NCI-H510A treated with DMSO at 0.1 percent for 48 hours (cell line): ENCODE data around the gene HTR6.

Experiments used
- DNase-seq: peaks from one replicate; lab custom pipeline; 2025; lab: John Stamatoyannopoulos, UW

Gene HTR6

GRCh38 chr1:19656780-19657466 lies 7.8 kb upstream of the HTR6 start:
- no peak for DNase-seq

GRCh38 chr1:19657511-19657910 lies 7.2 kb upstream of the HTR6 start:
- DNase-seq: no peak

- no peak for DNase-seq
Observed at GRCh38 chr1:19658186-19658585, 6.5 kb upstream of the HTR6 start.

GRCh38 chr1:19661721-19662228 lies 2.9 kb upstream of the HTR6 start:
- DNase-seq: peak; percentile 89

GRCh38 chr1:19662313-19662712 lies 2.4 kb upstream of the HTR6 start:
- no peak for DNase-seq

GRCh38 chr1:19665186-19665495 lies 466 bp downstream of the HTR6 start:
- DNase-seq: no peak

- DNase-seq: no peak
Observed at GRCh38 chr1:19665496-19666465, 1.1 kb downstream of the HTR6 start.

GRCh38 chr1:19668888-19669287 lies 4.2 kb downstream of the HTR6 start:
- DNase-seq: no peak

- no peak for DNase-seq
Observed at GRCh38 chr1:19670787-19671186, 6.1 kb downstream of the HTR6 start.

- DNase-seq: no peak
Observed at GRCh38 chr1:19672237-19672636, 7.6 kb downstream of the HTR6 start.

- DNase-seq: no peak
Observed at GRCh38 chr1:19675797-19676196, 11.1 kb downstream of the HTR6 start.

GRCh38 chr1:19676438-19676922 lies 11.8 kb downstream of the HTR6 start:
- DNase-seq: no peak

- DNase-seq: no peak
Observed at GRCh38 chr1:19678493-19678892, 13.8 kb downstream of the HTR6 start.

- no peak for DNase-seq
Observed at GRCh38 chr1:19678931-19679453, 14.3 kb downstream of the HTR6 start.

- no peak for DNase-seq
Observed at GRCh38 chr1:19679691-19680090, 15.0 kb downstream of the HTR6 start.

- no peak for DNase-seq
Observed at GRCh38 chr1:19680644-19681043, 16.0 kb downstream of the HTR6 start.

GRCh38 chr1:19682257-19682656 lies 17.6 kb downstream of the HTR6 start:
- no peak for DNase-seq

GRCh38 chr1:19682901-19683300 lies 18.2 kb downstream of the HTR6 start:
- DNase-seq: no peak

- no peak for DNase-seq
Observed at GRCh38 chr1:19683351-19683750, 18.7 kb downstream of the HTR6 start.

- DNase-seq: no peak
Observed at GRCh38 chr1:19684677-19685076, 20.0 kb downstream of the HTR6 start.

GRCh38 chr1:19685994-19686393 lies 21.3 kb downstream of the HTR6 start:
- no peak for DNase-seq

GRCh38 chr1:19687414-19687813 lies 22.7 kb downstream of the HTR6 start:
- DNase-seq: no peak
